GM12878 (cell line): Measurements from ENCODE around the gene EXO1. TPM values are rescaled to one million over a fixed set of nuclear protein-coding genes. Genes with fewer than 3 reads are reported as not detected.

Experiments
- ATAC-seq: fragments of 200-7000 bp; cut with Tn5 transposase; 3 replicates; pipeline ENCODE4 v1.9.1; 2020; ENCODE audit warnings: mild to moderate bottlenecking, moderate library complexity
- Bru-seq: library from RNA; stranded (reverse); fragments of 400-500 nt; gene quantifications from one replicate; lab custom pipeline; 2021; lab: Mats Ljungman, UMichigan
- BruChase-seq, 2 experiments: library from RNA; stranded (reverse); fragments of 400-500 nt; gene quantifications; one replicate each; lab custom pipeline; 2021; lab: Mats Ljungman, UMichigan
- BruUV-seq: library from RNA; stranded (reverse); fragments of 400-500 nt; replicated peaks from 2 replicates; lab custom pipeline; 2021; lab: Mats Ljungman, UMichigan
- CTCF ChIA-PET: fragments of 300-600 bp; sonication (Branson Sonifier 250); formaldehyde crosslinking; extraction: SDS; loops from one replicate; lab custom pipeline; 2021; ENCODE audit warnings: inconsistent platforms; lab: Yijun Ruan, JAX
- POLR2A ChIA-PET: fragments of 350-600 bp; formaldehyde crosslinking; extraction: SDS; loops from one replicate; lab custom pipeline; 2021; ENCODE audit warnings: inconsistent platforms; lab: Charles Lee
- RAD21 ChIA-PET: fragments of 300-600 bp; sonication (Branson Sonifier 250); formaldehyde crosslinking; loops from one replicate; lab custom pipeline; 2023; ENCODE audit warnings: antibody characterized with exemption; ENCODE audit not compliant: unreplicated experiment; lab: Charles Lee
- SMC1A ChIA-PET: fragments of 300-600 bp; sonication (Branson Sonifier 250); formaldehyde crosslinking; loops from one replicate; lab custom pipeline; 2023; ENCODE audit not compliant: unreplicated experiment, uncharacterized antibody; lab: Charles Lee
- DNase-seq: peaks from one replicate; pipeline ENCODE4 v3.0.0-alpha.2; 2011; ENCODE audit warnings: low read depth, low spot score
- FAIRE-seq: peaks from 3 replicates; lab custom pipeline; 2011; peaks lifted over from hg19 to GRCh38; lab: Jason Lieb, UNC
- H2AFZ ChIP-seq: 2 replicates; pipeline ENCODE4 v1.6.0; 2011; ENCODE audit warnings: low read depth, low read length, control low read depth; ENCODE audit not compliant: control insufficient read depth
- H3K27ac ChIP-seq: 2 replicates; pipeline ENCODE4 v1.5.1; 2011; ENCODE audit warnings: control low read depth; ENCODE audit not compliant: control insufficient read depth, insufficient read depth
- H3K27me3 ChIP-seq, 2 experiments: replicated peaks in 1 of 2; 2 replicates each; pipeline versions ENCODE4 v1.6.0 to v1.6.1; 2011; ENCODE audit warnings: low read length in 1 of 2; ENCODE audit not compliant: control insufficient read depth in 2 of 2, insufficient read depth in 2 of 2
- H3K36me3 ChIP-seq, 2 experiments: 2 replicates each; pipeline ENCODE4 v1.5.1; 2011; ENCODE audit warnings: low read length in 1 of 2; ENCODE audit not compliant: control insufficient read depth in 2 of 2, insufficient read depth in 2 of 2
- H3K4me1 ChIP-seq: 2 replicates; pipeline ENCODE4 v1.6.1; 2011; ENCODE audit warnings: mild to moderate bottlenecking, low read length, moderate library complexity, mixed read lengths; ENCODE audit not compliant: control insufficient read depth, insufficient read depth
- H3K4me2 ChIP-seq: 2 replicates; pipeline ENCODE4 v1.6.0; 2011; ENCODE audit warnings: control low read depth; ENCODE audit not compliant: control insufficient read depth, insufficient read depth
- H3K4me3 ChIP-seq: fragments of 200-600 bp; sonication (generic); 2 replicates; pipeline ENCODE4 v1.5.1; 2016
- H3K79me2 ChIP-seq: 2 replicates; pipeline ENCODE4 v1.6.0; 2011; ENCODE audit warnings: low read length; ENCODE audit not compliant: control insufficient read depth, insufficient read depth
- H3K9ac ChIP-seq: 2 replicates; pipeline ENCODE4 v1.8.0; 2011; ENCODE audit warnings: low read length, control low read depth, mixed read lengths; ENCODE audit not compliant: control insufficient read depth, insufficient read depth
- H3K9me3 ChIP-seq: replicated peaks from 3 replicates; pipeline ENCODE4 v1.5.1; 2011; ENCODE audit warnings: mild to moderate bottlenecking, low read length; ENCODE audit not compliant: control insufficient read depth, insufficient read depth
- H4K20me1 ChIP-seq: 2 replicates; pipeline ENCODE4 v1.6.0; 2011; ENCODE audit not compliant: control insufficient read depth, insufficient read depth
- ELK1 ChIP-seq: IDR thresholded peaks from 2 replicates; pipeline ENCODE4 v1.6.1; 2012; ENCODE audit warnings: low read depth, low read length, improper control_type of control experiment
- ESRRA ChIP-seq: IDR thresholded peaks from 2 replicates; pipeline ENCODE4 v1.6.1; 2012; ENCODE audit warnings: mild to moderate bottlenecking, low read length, improper control_type of control experiment
- MTA3 ChIP-seq: IDR thresholded peaks from 2 replicates; pipeline ENCODE4 v1.6.1; 2012; ENCODE audit warnings: low read length, inconsistent platforms, borderline replicate concordance
- NFXL1 ChIP-seq: fragments of 450-650 bp; IDR thresholded peaks from 2 replicates; pipeline ENCODE4 v1.6.1; 2017; ENCODE audit warnings: antibody characterized with exemption, mild to moderate bottlenecking, borderline replicate concordance
- PAX8 ChIP-seq: fragments of 450-650 bp; IDR thresholded peaks from 2 replicates; pipeline ENCODE4 v1.6.1; 2017; ENCODE audit warnings: mild to moderate bottlenecking, moderate library complexity
- POLR2AphosphoS5 ChIP-seq: IDR thresholded peaks from 2 replicates; pipeline ENCODE4 v1.6.1; 2011; ENCODE audit warnings: mild to moderate bottlenecking, low read length, inconsistent platforms
- POU2F2 ChIP-seq: IDR thresholded peaks from 3 replicates; pipeline ENCODE4 v1.6.1; 2011; ENCODE audit warnings: low read depth, mild to moderate bottlenecking, low read length, borderline replicate concordance
- RAD21 ChIP-seq: IDR thresholded peaks from 2 replicates; pipeline ENCODE4 v1.6.1; 2011; ENCODE audit warnings: mild to moderate bottlenecking, low read depth, low read length, moderate library complexity; ENCODE audit not compliant: insufficient read depth
- RBBP5 ChIP-seq: fragments of 200-600 bp; sonication (generic); conservative IDR thresholded peaks from 2 replicates; pipeline ENCODE4 v1.6.1; 2016
- RCOR1 ChIP-seq: conservative IDR thresholded peaks from 2 replicates; pipeline ENCODE4 v1.6.1; 2012; ENCODE audit warnings: low read depth, low read length, improper control_type of control experiment
- STAT1 ChIP-seq: fragments of 450-650 bp; conservative IDR thresholded peaks from 2 replicates; pipeline ENCODE4 v1.6.1; 2014; ENCODE audit warnings: antibody characterized with exemption, mild to moderate bottlenecking
- STAT3 ChIP-seq: IDR thresholded peaks from 2 replicates; pipeline ENCODE4 v1.6.1; 2011; ENCODE audit warnings: low read depth, low read length, improper control_type of control experiment
- TAF1 ChIP-seq: IDR thresholded peaks from 2 replicates; pipeline ENCODE4 v1.6.1; 2011; ENCODE audit warnings: mild to moderate bottlenecking, low read depth, low read length, borderline replicate concordance
- TCF12 ChIP-seq: IDR thresholded peaks from 2 replicates; pipeline ENCODE4 v1.6.1; 2011; ENCODE audit warnings: low read depth, mild to moderate bottlenecking, low read length
- TCF3 ChIP-seq: IDR thresholded peaks from 2 replicates; pipeline ENCODE4 v1.6.1; 2012; ENCODE audit warnings: low read depth, mild to moderate bottlenecking, low read length, borderline replicate concordance; ENCODE audit not compliant: insufficient read depth
- YBX1 ChIP-seq: fragments of 450-650 bp; IDR thresholded peaks from 2 replicates; pipeline ENCODE4 v1.6.1; 2016; ENCODE audit warnings: antibody characterized with exemption
- WGBS: methylation state at CpG from one replicate; pipeline ENCODE4 v1.1.6; 2016; ENCODE audit warnings: low lambda C conversion rate; ENCODE audit not compliant: insufficient replicate concordance, insufficient coverage; ENCODE audit errors: missing lambda C conversion rate; 5-methylcytosine and 5-hydroxymethylcytosine counted together
- in situ Hi-C: fragments of 300-500 bp; cut with MboI; formaldehyde crosslinking; loops from 9 replicates; pipeline ENCODE4 v1.14.3; 2018; ENCODE audit warnings: mixed read lengths
- intact Hi-C: fragments of 100-400 bp; cut with micrococcal nuclease; formaldehyde crosslinking; loops from one replicate; pipeline ENCODE4 v1.14.2; 2022; ENCODE audit not compliant: unreplicated experiment
- long read RNA-seq, 2 experiments: library from polyadenylated mRNA; unstranded; transcript quantifications; one replicate each; pipeline ENCODE4 v2.0.0, GENCODE V29; 2019 to 2020
- polyA minus RNA-seq, 3 experiments: library from RNA; depleted of rRNA, polyadenylated mRNA; stranded (reverse); fragments of >200 nt; gene quantifications; 2 replicates each; pipeline ENCODE4 v1.2.3, GENCODE V29; 2011
- polyA plus RNA-seq, 11 experiments: library from polyadenylated mRNA; depleted of rRNA in 4 of 11; unstranded in 6 of 11; stranded (reverse) in 5 of 11; fragments of >200 nt; fragmentation: Nextera tagmentation in 4 of 11; fragmentation: Illumina TruSeq in 1 of 11; extraction: Ambion mirVana in 4 of 11; extraction: Trizol in 1 of 11; gene quantifications; 1 replicate in 1 of 11; 2 replicates in 10 of 11; pipeline versions ENCODE4 v1.2.1 to v1.2.3, GENCODE V29; 2011 to 2016; ENCODE audit warnings: inconsistent platforms in 2 of 11, missing spikeins in 2 of 11, low read depth in 1 of 11
- total RNA-seq, 4 experiments: library from RNA; depleted of rRNA in 3 of 4; stranded (reverse); fragments of >200 nt in 3 of 4; fragmentation: Illumina TruSeq in 1 of 4; extraction: Trizol in 1 of 4; gene quantifications; 2 replicates each; pipeline versions ENCODE4 v1.2.1 to v1.2.3, GENCODE V29; 2013 to 2021

Gene EXO1
- total RNA-seq (2013; cell fraction: nucleolus; rRNA removed): 15.9 and 17.8 TPM in 2 replicates
- total RNA-seq (2014; rRNA removed): 26.5 and 27.6 TPM in 2 replicates
- 36.8 and 40.4 TPM in 2 replicates for total RNA-seq (2014; rRNA removed; fragmentation: Illumina TruSeq; extraction: Trizol)
- 30.4 and 35.0 TPM in 2 replicates for total RNA-seq (2021)
- 11.2 TPM for polyA plus RNA-seq (2011; ENCODE audit: low read depth)
- polyA plus RNA-seq (2011; rRNA removed): 18.0 and 24.4 TPM in 2 replicates
- 9.2 and 9.7 TPM in 2 replicates for polyA plus RNA-seq (2011; cell fraction: cytosol; rRNA removed)
- 9.8 and 13.4 TPM in 2 replicates for polyA plus RNA-seq (2011; cell fraction: nucleus; rRNA removed)
- polyA plus RNA-seq (2012): 10.8 and 13.4 TPM in 2 replicates
- polyA plus RNA-seq (2014; fragmentation: Illumina TruSeq; extraction: Trizol): 33.7 and 40.0 TPM in 2 replicates
- polyA plus RNA-seq (2014; fragmentation: Nextera tagmentation; extraction: Ambion mirVana): 10 to 100 TPM in 1 of 2 experiments, 1 to 10 TPM in 1; 8.7 to 17.6 TPM
- 20.6 and 22.4 TPM in 2 replicates for polyA plus RNA-seq (2014; rRNA removed)
- polyA plus RNA-seq (2016; fragmentation: Nextera tagmentation; extraction: Ambion mirVana): 10 to 100 TPM; 37.5 to 43.4 TPM
- 13.9 and 22.9 TPM in 2 replicates for polyA minus RNA-seq (2011; rRNA and poly(A)+ RNA removed)
- 10.3 and 11.6 TPM in 2 replicates for polyA minus RNA-seq (2011; cell fraction: cytosol; rRNA and poly(A)+ RNA removed)
- 9.2 and 16.7 TPM in 2 replicates for polyA minus RNA-seq (2011; cell fraction: nucleus; rRNA and poly(A)+ RNA removed)
- percentile 65 among the genes with signal in this experiment for Bru-seq, nascent RNA
- BruChase-seq, experiment 1, labeled RNA remaining after a 6-hour chase: percentile 58 among the genes with signal in this experiment
- BruChase-seq, experiment 2, labeled RNA remaining after a 2-hour chase: percentile 65 among the genes with signal in this experiment
- long read RNA-seq, experiment 1, partial matches to known transcripts: 1 of 17 reads
- long read RNA-seq, experiment 1, other reads (novel, unspliced or antisense): 15 of 17 reads
- long read RNA-seq, experiment 2, partial matches to known transcripts: 58 of 173 reads
- long read RNA-seq, experiment 2, other reads (novel, unspliced or antisense): 115 of 173 reads

GRCh38 chr1:241847796-241848685, at the start of gene EXO1:
Gene EXO1 (plus strand): TSS chr1:241848204. CDS start chr1:241850426, 2,222 bp downstream.
- ChIA-PET POLR2A (interaction anchor here (1.5 kb wide), 1 partner anchor 8 kb away, joined by 4 read pairs; no protein-coding TSS in a partner anchor), RAD21 (interaction anchor here (1.2 kb wide), 1 partner anchor 237 kb away, joined by 3 read pairs; no protein-coding TSS in a partner anchor), SMC1A (interaction anchor here (1.0 to 1.4 kb wide), 4 partner anchors 9 to 237 kb away, joined by 3 to 7 read pairs (median 4); no protein-coding TSS in a partner anchor), CTCF (interaction anchor here (0.6 to 2.4 kb wide), 11 partner anchors 9 to 237 kb away, joined by 3 to 10 read pairs (median 3); partner anchors contain the start of genes CHML, MAP1LC3C and OPN3)
- H2AFZ ChIP-seq: peak within 1 kb of the TSS; percentile 90
- H3K9ac ChIP-seq: peak within 1 kb of the TSS; percentile 90
- H3K4me2 ChIP-seq: peak within 1 kb of the TSS; percentile 93
- FAIRE-seq: peak; percentile 95
- peak within 1 kb of the TSS; percentile 89 for H3K4me3 ChIP-seq
- BruUV-seq: no TSS peak
- peaks cover 17% of the 10 kb centered on the region for H3K79me2 ChIP-seq
- H3K9me3 ChIP-seq: no peaks in the 10 kb centered on the region
- H3K27ac ChIP-seq: peak within 1 kb of the TSS; percentile 92
- H3K4me1 ChIP-seq: no peaks in the 10 kb centered on the region; the same call in 1 of the 2 replicates
- ATAC-seq: peak; percentile 96
- in situ Hi-C loops (loop anchor here (5.0 kb wide), 1 partner anchor 316 kb away; the partner anchor contains the start of gene KMO), intact Hi-C loops (loop anchor here (5.0 kb wide), 3 partner anchors 149 to 316 kb away; partner anchors contain the start of genes KMO and MAP1LC3C)
- under 1% methylated on average over 67 of the region's 68 CpGs for WGBS
- H3K36me3 ChIP-seq: no peaks in the 10 kb centered on the region; a peak in 1 of 4 replicates
- H4K20me1 ChIP-seq: no peaks in the 10 kb centered on the region
- no peaks in the 10 kb centered on the region for H3K27me3 ChIP-seq
- DNase-seq: peak; percentile 61
- no peak for TF ChIP-seq STAT3
- no peak; the same call in 1 of the 2 replicates for TF ChIP-seq TCF12
- peak; percentile 82 for TF ChIP-seq POLR2AphosphoS5
- TF ChIP-seq POU2F2: no peak; the same call in 2 of the 3 replicates
- TF ChIP-seq MTA3: no peak
- TF ChIP-seq PAX8: no peak
- peak; percentile 48 for TF ChIP-seq RAD21
- TF ChIP-seq ESRRA: no peak
- no peak; the same call in 1 of the 2 replicates for TF ChIP-seq RBBP5
- TF ChIP-seq TAF1: peak; percentile 58; the same call in 1 of the 2 replicates
- TF ChIP-seq YBX1: no peak
- 0 out of 2 replicates have a peak, but pooled peaks have one; percentile 33 for TF ChIP-seq STAT1
- TF ChIP-seq RCOR1: no peak
- TF ChIP-seq TCF3: 0 out of 2 replicates have a peak, but pooled peaks have one; percentile 37
- no peak for TF ChIP-seq NFXL1
- no peak for TF ChIP-seq ELK1
